Astrocyte (in vitro differentiated cells and primary cell): ENCODE results near the gene PNPT1. TPM values are rescaled to one million over a fixed set of nuclear protein-coding genes. Genes with fewer than 3 reads are reported as not detected.
"Not testable (repeated sequence)": the region's sequence is repeated elsewhere in the genome, so short reads cannot be mapped to it uniquely, and the experiment has no call there.

Experiments
- DNase-seq: peaks from one replicate; pipeline ENCODE4 v3.0.0-alpha.2; 2010; ENCODE audit warnings: low read depth
- FAIRE-seq: peaks from 2 replicates; lab custom pipeline; 2011; peaks lifted over from hg19 to GRCh38; lab: Jason Lieb, UNC
- H2AFZ ChIP-seq: 2 replicates; pipeline ENCODE4 v1.6.0; 2012; ENCODE audit warnings: low read depth, low read length, inconsistent platforms
- H3K27ac ChIP-seq: 2 replicates; pipeline ENCODE4 v1.5.1; 2011; ENCODE audit warnings: low read depth, low read length, inconsistent platforms
- H3K27me3 ChIP-seq: 2 replicates; pipeline ENCODE4 v1.6.0; 2011; ENCODE audit warnings: low read length, inconsistent platforms; ENCODE audit not compliant: insufficient read depth
- H3K36me3 ChIP-seq: 2 replicates; pipeline ENCODE4 v1.5.1; 2011; ENCODE audit warnings: low read length, inconsistent platforms; ENCODE audit not compliant: insufficient read depth
- H3K4me1 ChIP-seq: 2 replicates; pipeline ENCODE4 v1.5.1; 2011; ENCODE audit warnings: low read length, inconsistent platforms; ENCODE audit not compliant: insufficient read depth
- H3K4me2 ChIP-seq: 2 replicates; pipeline ENCODE4 v1.6.0; 2012; ENCODE audit warnings: low read length, inconsistent platforms
- H3K4me3 ChIP-seq: 2 replicates; pipeline ENCODE4 v1.5.1; 2011; ENCODE audit warnings: low read depth, mild to moderate bottlenecking, low read length, inconsistent platforms; ENCODE audit not compliant: insufficient read depth
- H3K79me2 ChIP-seq: 2 replicates; pipeline ENCODE4 v1.6.0; 2012; ENCODE audit warnings: mild to moderate bottlenecking, low read length, inconsistent platforms; ENCODE audit not compliant: insufficient read depth
- H3K9ac ChIP-seq: 2 replicates; pipeline ENCODE4 v1.6.0; 2012; ENCODE audit warnings: mild to moderate bottlenecking, low read length, inconsistent platforms
- H3K9me3 ChIP-seq: 2 replicates; pipeline ENCODE4 v1.5.1; 2012; ENCODE audit warnings: low read depth, mild to moderate bottlenecking, low read length, inconsistent platforms; ENCODE audit not compliant: insufficient read depth
- H4K20me1 ChIP-seq: 2 replicates; pipeline ENCODE4 v1.6.0; 2012; ENCODE audit warnings: low read length, inconsistent platforms; ENCODE audit not compliant: insufficient read depth
- H3K27ac Mint-ChIP-seq: one replicate; pipeline ENCODE4 v1.8.0; 2021; ENCODE audit warnings: mild to moderate bottlenecking, mixed read lengths; ENCODE audit not compliant: unreplicated experiment
- H3K27me3 Mint-ChIP-seq: one replicate; pipeline ENCODE4 v1.8.0; 2021; ENCODE audit warnings: low read depth, mixed read lengths; ENCODE audit not compliant: unreplicated experiment
- H3K36me3 Mint-ChIP-seq: one replicate; pipeline ENCODE4 v1.8.0; 2021; ENCODE audit warnings: low read depth, mixed read lengths; ENCODE audit not compliant: unreplicated experiment
- H3K4me1 Mint-ChIP-seq: one replicate; pipeline ENCODE4 v1.8.0; 2021; ENCODE audit warnings: low read depth, mixed read lengths; ENCODE audit not compliant: unreplicated experiment
- H3K4me3 Mint-ChIP-seq: one replicate; pipeline ENCODE4 v1.8.0; 2021; ENCODE audit warnings: mild to moderate bottlenecking, moderate library complexity, mixed read lengths; ENCODE audit not compliant: unreplicated experiment
- H3K9me3 Mint-ChIP-seq: one replicate; pipeline ENCODE4 v1.8.0; 2021; ENCODE audit warnings: mild to moderate bottlenecking, mixed read lengths; ENCODE audit not compliant: unreplicated experiment
- EZH2 ChIP-seq: IDR thresholded peaks from 2 replicates; pipeline ENCODE4 v1.6.1; 2012; ENCODE audit warnings: mild to moderate bottlenecking, low read length, inconsistent platforms; ENCODE audit not compliant: insufficient read depth
- total RNA-seq: library from RNA; stranded (reverse); gene quantifications from 2 replicates; pipeline ENCODE4 v1.2.1, GENCODE V29; 2021
- TF ChIP-seq, protein P1 (sequence below): IDR thresholded peaks from 2 replicates; pipeline ENCODE4 v1.5.1; 2011; ENCODE audit warnings: low read depth, mild to moderate bottlenecking, inconsistent platforms, low read length, moderate library complexity; ENCODE audit not compliant: insufficient read depth

PNPT1 gene
- total RNA-seq, 1 donor from 2014 or later, result 45.7 TPM

- no peak overlapping the region for H3K4me3 ChIP-seq
- H3K27ac ChIP-seq, result no peak overlapping the region
- no peak overlapping the region for H2AFZ ChIP-seq
- H3K36me3 ChIP-seq, result peaks cover 16% of the 10 kb centered on the region
- no peak for FAIRE-seq
- H3K9ac ChIP-seq, result no peak overlapping the region
- Mint-ChIP-seq H3K36me3 (peaks cover 3% of the 10 kb centered on the region), H3K4me1 (peaks cover 2% of the 10 kb centered on the region), H3K4me3 (no peak overlapping the region), H3K9me3 (no peaks in the 10 kb centered on the region), H3K27ac (no peak overlapping the region), H3K27me3 (no peaks in the 10 kb centered on the region)
- H3K79me2 ChIP-seq, result peaks cover 69% of the 10 kb centered on the region
- no peaks in the 10 kb centered on the region for H3K9me3 ChIP-seq
- peaks cover 21% of the 10 kb centered on the region for H4K20me1 ChIP-seq
- TF ChIP-seq, protein P1, sequence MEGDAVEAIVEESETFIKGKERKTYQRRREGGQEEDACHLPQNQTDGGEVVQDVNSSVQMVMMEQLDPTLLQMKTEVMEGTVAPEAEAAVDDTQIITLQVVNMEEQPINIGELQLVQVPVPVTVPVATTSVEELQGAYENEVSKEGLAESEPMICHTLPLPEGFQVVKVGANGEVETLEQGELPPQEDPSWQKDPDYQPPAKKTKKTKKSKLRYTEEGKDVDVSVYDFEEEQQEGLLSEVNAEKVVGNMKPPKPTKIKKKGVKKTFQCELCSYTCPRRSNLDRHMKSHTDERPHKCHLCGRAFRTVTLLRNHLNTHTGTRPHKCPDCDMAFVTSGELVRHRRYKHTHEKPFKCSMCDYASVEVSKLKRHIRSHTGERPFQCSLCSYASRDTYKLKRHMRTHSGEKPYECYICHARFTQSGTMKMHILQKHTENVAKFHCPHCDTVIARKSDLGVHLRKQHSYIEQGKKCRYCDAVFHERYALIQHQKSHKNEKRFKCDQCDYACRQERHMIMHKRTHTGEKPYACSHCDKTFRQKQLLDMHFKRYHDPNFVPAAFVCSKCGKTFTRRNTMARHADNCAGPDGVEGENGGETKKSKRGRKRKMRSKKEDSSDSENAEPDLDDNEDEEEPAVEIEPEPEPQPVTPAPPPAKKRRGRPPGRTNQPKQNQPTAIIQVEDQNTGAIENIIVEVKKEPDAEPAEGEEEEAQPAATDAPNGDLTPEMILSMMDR, result no peak
- TF ChIP-seq EZH2, result no peak
- no peaks in the 10 kb centered on the region for H3K4me1 ChIP-seq
- no peaks in the 10 kb centered on the region for H3K27me3 ChIP-seq
- no peak overlapping the region for H3K4me2 ChIP-seq
- no peak for DNase-seq
Observed at GRCh38 chr2:55601849-55602248, 91.8 kb downstream of the PNPT1 start.

GRCh38 chr2:55598056-55598795 lies 95.4 kb downstream of the PNPT1 start:
- no peak for FAIRE-seq
- no peak for TF ChIP-seq EZH2
- TF ChIP-seq, protein P1, result no peak
- Histone ChIP-seq H4K20me1 (peaks cover 20% of the 10 kb centered on the region), H3K4me3 (no peak overlapping the region), H3K9me3 (no peaks in the 10 kb centered on the region), H3K4me2 (no peak overlapping the region), H2AFZ (no peak overlapping the region), H3K9ac (no peak overlapping the region), H3K36me3 (peaks cover 16% of the 10 kb centered on the region), H3K79me2 (peaks cover 48% of the 10 kb centered on the region), H3K4me1 (no peaks in the 10 kb centered on the region), H3K27ac (no peak overlapping the region), H3K27me3 (no peaks in the 10 kb centered on the region)
- Mint-ChIP-seq H3K27ac (no peak overlapping the region), H3K4me1 (no peaks in the 10 kb centered on the region), H3K27me3 (no peaks in the 10 kb centered on the region), H3K4me3 (no peak overlapping the region), H3K9me3 (no peaks in the 10 kb centered on the region), H3K36me3 (peaks cover 3% of the 10 kb centered on the region)
- no peak for DNase-seq

GRCh38 chr2:55596795-55597194 lies 96.8 kb downstream of the PNPT1 start:
- not testable (repeated sequence) for FAIRE-seq, H3K27me3 ChIP-seq, H3K36me3 ChIP-seq, H3K4me2 ChIP-seq, H3K27ac ChIP-seq, H3K4me1 Mint-ChIP-seq, H3K36me3 Mint-ChIP-seq, DNase-seq, H3K9ac ChIP-seq, H3K4me1 ChIP-seq, H3K27ac Mint-ChIP-seq, H3K9me3 ChIP-seq, H3K9me3 Mint-ChIP-seq, H3K4me3 ChIP-seq, H2AFZ ChIP-seq, H3K4me3 Mint-ChIP-seq, H3K27me3 Mint-ChIP-seq
- Histone ChIP-seq H4K20me1 (peaks cover 14% of the 10 kb centered on the region), H3K79me2 (peaks cover 37% of the 10 kb centered on the region)
